GM12878 (cell line): Measurements from ENCODE around the gene MOGAT1. TPM values are rescaled to one million over a fixed set of nuclear protein-coding genes. Genes with fewer than 3 reads are reported as not detected.

Source experiments
- ATAC-seq: fragments of 200-7000 bp; cut with Tn5 transposase; 3 replicates; pipeline ENCODE4 v1.9.1; 2020; ENCODE audit warnings: mild to moderate bottlenecking, moderate library complexity
- BruUV-seq: library from RNA; stranded (reverse); fragments of 400-500 nt; replicated peaks from 2 replicates; lab custom pipeline; 2021; lab: Mats Ljungman, UMichigan
- CTCF ChIA-PET: fragments of 300-600 bp; sonication (Branson Sonifier 250); formaldehyde crosslinking; extraction: SDS; loops from one replicate; lab custom pipeline; 2021; ENCODE audit warnings: inconsistent platforms; lab: Yijun Ruan, JAX
- POLR2A ChIA-PET: fragments of 350-600 bp; formaldehyde crosslinking; extraction: SDS; loops from one replicate; lab custom pipeline; 2021; ENCODE audit warnings: inconsistent platforms; lab: Charles Lee
- RAD21 ChIA-PET: fragments of 300-600 bp; sonication (Branson Sonifier 250); formaldehyde crosslinking; loops from one replicate; lab custom pipeline; 2023; ENCODE audit warnings: antibody characterized with exemption; ENCODE audit not compliant: unreplicated experiment; lab: Charles Lee
- SMC1A ChIA-PET: fragments of 300-600 bp; sonication (Branson Sonifier 250); formaldehyde crosslinking; loops from one replicate; lab custom pipeline; 2023; ENCODE audit not compliant: unreplicated experiment, uncharacterized antibody; lab: Charles Lee
- DNase-seq: peaks from one replicate; pipeline ENCODE4 v3.0.0-alpha.2; 2011; ENCODE audit warnings: low read depth, low spot score
- FAIRE-seq: peaks from 3 replicates; lab custom pipeline; 2011; peaks lifted over from hg19 to GRCh38; lab: Jason Lieb, UNC
- H2AFZ ChIP-seq: 2 replicates; pipeline ENCODE4 v1.6.0; 2011; ENCODE audit warnings: low read depth, low read length, control low read depth; ENCODE audit not compliant: control insufficient read depth
- H3K27ac ChIP-seq: 2 replicates; pipeline ENCODE4 v1.5.1; 2011; ENCODE audit warnings: control low read depth; ENCODE audit not compliant: control insufficient read depth, insufficient read depth
- H3K27me3 ChIP-seq, 2 experiments: replicated peaks in 1 of 2; 2 replicates each; pipeline versions ENCODE4 v1.6.0 to v1.6.1; 2011; ENCODE audit warnings: low read length in 1 of 2; ENCODE audit not compliant: control insufficient read depth in 2 of 2, insufficient read depth in 2 of 2
- H3K36me3 ChIP-seq, 2 experiments: 2 replicates each; pipeline ENCODE4 v1.5.1; 2011; ENCODE audit warnings: low read length in 1 of 2; ENCODE audit not compliant: control insufficient read depth in 2 of 2, insufficient read depth in 2 of 2
- H3K4me1 ChIP-seq: 2 replicates; pipeline ENCODE4 v1.6.1; 2011; ENCODE audit warnings: mild to moderate bottlenecking, low read length, moderate library complexity, mixed read lengths; ENCODE audit not compliant: control insufficient read depth, insufficient read depth
- H3K4me2 ChIP-seq: 2 replicates; pipeline ENCODE4 v1.6.0; 2011; ENCODE audit warnings: control low read depth; ENCODE audit not compliant: control insufficient read depth, insufficient read depth
- H3K4me3 ChIP-seq: fragments of 200-600 bp; sonication (generic); 2 replicates; pipeline ENCODE4 v1.5.1; 2016
- H3K79me2 ChIP-seq: 2 replicates; pipeline ENCODE4 v1.6.0; 2011; ENCODE audit warnings: low read length; ENCODE audit not compliant: control insufficient read depth, insufficient read depth
- H3K9ac ChIP-seq: 2 replicates; pipeline ENCODE4 v1.8.0; 2011; ENCODE audit warnings: low read length, control low read depth, mixed read lengths; ENCODE audit not compliant: control insufficient read depth, insufficient read depth
- H3K9me3 ChIP-seq: replicated peaks from 3 replicates; pipeline ENCODE4 v1.5.1; 2011; ENCODE audit warnings: mild to moderate bottlenecking, low read length; ENCODE audit not compliant: control insufficient read depth, insufficient read depth
- H4K20me1 ChIP-seq: 2 replicates; pipeline ENCODE4 v1.6.0; 2011; ENCODE audit not compliant: control insufficient read depth, insufficient read depth
- FOXK2 ChIP-seq: fragments of 450-650 bp; IDR thresholded peaks from 2 replicates; pipeline ENCODE4 v1.6.1; 2017; ENCODE audit warnings: mild to moderate bottlenecking, moderate library complexity
- IKZF2 ChIP-seq, 2 experiments: fragments of 450-650 bp; IDR thresholded peaks; 2 replicates each; pipeline ENCODE4 v1.6.1; 2017; ENCODE audit warnings: mild to moderate bottlenecking in 2 of 2, moderate library complexity in 2 of 2
- POLR2AphosphoS5 ChIP-seq: IDR thresholded peaks from 2 replicates; pipeline ENCODE4 v1.6.1; 2011; ENCODE audit warnings: mild to moderate bottlenecking, low read length, inconsistent platforms
- RB1 ChIP-seq: fragments of 450-650 bp; formaldehyde crosslinking; IDR thresholded peaks from 2 replicates; pipeline ENCODE4 v1.6.1; 2017; ENCODE audit warnings: mild to moderate bottlenecking, borderline replicate concordance
- SMAD1 ChIP-seq: fragments of 450-650 bp; IDR thresholded peaks from 2 replicates; pipeline ENCODE4 v1.6.1; 2018; ENCODE audit warnings: mild to moderate bottlenecking, low read depth; ENCODE audit not compliant: partially characterized antibody
- WGBS: methylation state at CpG from one replicate; pipeline ENCODE4 v1.1.6; 2016; ENCODE audit warnings: low lambda C conversion rate; ENCODE audit not compliant: insufficient replicate concordance, insufficient coverage; ENCODE audit errors: missing lambda C conversion rate; 5-methylcytosine and 5-hydroxymethylcytosine counted together
- in situ Hi-C: fragments of 300-500 bp; cut with MboI; formaldehyde crosslinking; loops from 9 replicates; pipeline ENCODE4 v1.14.3; 2018; ENCODE audit warnings: mixed read lengths
- intact Hi-C: fragments of 100-400 bp; cut with micrococcal nuclease; formaldehyde crosslinking; loops from one replicate; pipeline ENCODE4 v1.14.2; 2022; ENCODE audit not compliant: unreplicated experiment
- polyA plus RNA-seq, 11 experiments: library from polyadenylated mRNA; depleted of rRNA in 4 of 11; unstranded in 6 of 11; stranded (reverse) in 5 of 11; fragments of >200 nt; fragmentation: Nextera tagmentation in 4 of 11; fragmentation: Illumina TruSeq in 1 of 11; extraction: Ambion mirVana in 4 of 11; extraction: Trizol in 1 of 11; gene quantifications; 1 replicate in 1 of 11; 2 replicates in 10 of 11; pipeline versions ENCODE4 v1.2.1 to v1.2.3, GENCODE V29; 2011 to 2016; ENCODE audit warnings: inconsistent platforms in 2 of 11, missing spikeins in 2 of 11, low read depth in 1 of 11
- total RNA-seq, 4 experiments: library from RNA; depleted of rRNA in 3 of 4; stranded (reverse); fragments of >200 nt in 3 of 4; fragmentation: Illumina TruSeq in 1 of 4; extraction: Trizol in 1 of 4; gene quantifications; 2 replicates each; pipeline versions ENCODE4 v1.2.1 to v1.2.3, GENCODE V29; 2013 to 2021

Gene MOGAT1
- total and polyA plus RNA-seq, 10 of the 15 experiments (the other 5 are each of a cell fraction or from before 2014, with no cell fraction given): not detected

DNA sequence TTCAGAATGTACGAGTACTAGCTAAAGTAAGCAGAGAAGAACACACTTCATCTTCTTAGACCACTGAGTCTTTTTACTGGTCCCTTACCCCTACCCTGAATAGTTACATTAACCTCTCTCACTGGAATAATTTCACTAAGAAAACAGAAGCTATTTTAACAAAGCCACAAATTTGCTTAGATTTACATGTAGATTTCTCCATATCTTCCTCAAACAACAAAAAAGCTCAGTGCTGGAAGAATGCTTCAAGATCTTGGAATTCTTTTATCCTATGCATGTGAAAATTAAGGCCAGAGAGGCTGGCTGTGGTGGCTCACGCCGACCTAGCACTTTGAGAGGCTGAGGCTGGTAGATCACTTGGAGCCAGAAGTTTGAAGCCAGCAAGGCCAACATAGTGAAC lies 35.2 kb downstream of the MOGAT1 start (continued):
- no peak for TF ChIP-seq RB1
- TF ChIP-seq POLR2AphosphoS5: no peak

- intact Hi-C loops: loop anchor here (5.0 kb wide), 1 partner anchor 80 kb away; no protein-coding TSS in a partner anchor
- Histone ChIP-seq H3K4me1 (peaks cover 8% of the 10 kb centered on the region), H3K4me3 (no peak overlapping the region), H4K20me1 (no peaks in the 10 kb centered on the region), H3K9ac (no peak overlapping the region; the same call in 1 of the 2 replicates), H3K27ac (no peak overlapping the region), H3K4me2 (no peak overlapping the region), H2AFZ (peak overlapping the region; percentile 56), H3K27me3 (no peaks in the 10 kb centered on the region), H3K79me2 (no peaks in the 10 kb centered on the region), H3K9me3 (no peaks in the 10 kb centered on the region), H3K36me3 (no peaks in the 10 kb centered on the region)
- BruUV-seq: no TSS peak
- WGBS: 96% methylated on average over 3 of the region's 3 CpGs
- in situ Hi-C loops: no loop called here
- DNase-seq (no peak), ATAC-seq (peak; percentile 39), FAIRE-seq (no peak)
- RAD21 ChIA-PET: interaction anchor here (0.7 to 5.5 kb wide), 13 partner anchors 7 to 234 kb away, joined by 3 to 66 read pairs (median 5); no protein-coding TSS in a partner anchor
- POLR2A ChIA-PET: no interaction called here
- CTCF ChIA-PET: interaction anchor here (0.7 to 8.2 kb wide), 41 partner anchors 8 to 1577 kb away, joined by 3 to 141 read pairs (median 4); no protein-coding TSS in a partner anchor
- TF ChIP-seq SMAD1 (no peak), IKZF2 (IDR thresholded peaks at IDR 0.05) (peak in 1 of 2 experiments; percentile 13; a peak in 1 of 4 replicates), FOXK2 (0 out of 2 replicates have a peak, but pooled peaks have one; percentile 9)
- SMC1A ChIA-PET: interaction anchor here (0.5 to 7.8 kb wide), 23 partner anchors 15 to 701 kb away, joined by 3 to 100 read pairs (median 3); no protein-coding TSS in a partner anchor
Measured at GRCh38 chr2:222707102-222707688, 35.7 kb downstream of the MOGAT1 start.
